Measurements from ENCODE around the gene PRKG1.

- TF ChIP-seq EZH2 (IDR thresholded peaks at IDR 0.05; ENCODE audit: insufficient read depth, poor library complexity, severe bottlenecking) (no peak), EZH2phosphoT487 (IDR thresholded peaks at IDR 0.05; ENCODE audit: insufficient read depth, low read depth) (no peak)
Observed at GRCh38 chr10:51821745-51822144, 747.5 kb downstream of the PRKG1 start.

Measured in GM23248 (cell line).